ENCODE data around the gene PDE4B.

The PDE4B gene

DNA sequence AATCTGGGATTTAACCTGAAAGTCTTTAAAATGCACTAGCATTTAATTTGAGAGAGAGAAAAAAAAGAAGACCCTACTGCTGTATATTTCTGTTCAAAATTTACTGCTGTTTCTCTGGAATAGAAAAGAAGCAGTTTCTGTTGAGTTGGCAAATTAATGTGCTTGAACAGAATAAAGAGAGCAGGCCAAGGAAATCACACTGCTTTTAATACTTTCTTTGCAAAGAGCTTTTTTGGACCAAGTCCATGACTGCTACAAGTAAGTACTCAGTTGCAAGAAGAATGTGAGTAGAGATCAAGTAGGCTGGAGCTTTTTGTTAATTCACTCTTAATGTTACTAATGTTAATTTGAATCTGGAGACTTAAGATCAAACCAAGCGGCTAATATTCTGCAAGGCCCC lies 405.1 kb downstream of the PDE4B start:
- no peak for DNase-seq

- no peak for DNase-seq
These were observed 414.0 kb downstream of the PDE4B start for GRCh38 chr1:66206563-66207144.

DNA sequence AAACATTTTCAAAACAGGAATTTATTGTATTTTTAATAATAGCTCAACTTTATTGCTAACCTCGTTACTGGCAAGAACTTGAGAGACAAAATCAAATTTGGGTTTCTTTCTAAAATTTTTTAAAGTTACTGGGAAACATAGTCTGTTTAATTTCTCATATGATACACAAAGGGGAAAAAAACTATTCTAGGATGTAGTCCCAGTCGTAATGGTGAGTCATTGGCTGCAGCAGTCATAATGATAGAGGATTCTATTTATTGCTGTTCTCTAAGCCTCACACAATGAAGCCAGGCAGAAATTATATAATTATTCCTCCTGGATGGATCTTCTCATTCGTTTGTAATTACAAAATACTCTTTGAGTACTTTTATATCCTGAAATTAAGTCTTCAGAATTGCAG lies 414.8 kb downstream of the PDE4B start:
- DNase-seq = peak; percentile 45

GRCh38 chr1:66208632-66209031 lies 415.9 kb downstream of the PDE4B start:
- no peak for DNase-seq

DNA sequence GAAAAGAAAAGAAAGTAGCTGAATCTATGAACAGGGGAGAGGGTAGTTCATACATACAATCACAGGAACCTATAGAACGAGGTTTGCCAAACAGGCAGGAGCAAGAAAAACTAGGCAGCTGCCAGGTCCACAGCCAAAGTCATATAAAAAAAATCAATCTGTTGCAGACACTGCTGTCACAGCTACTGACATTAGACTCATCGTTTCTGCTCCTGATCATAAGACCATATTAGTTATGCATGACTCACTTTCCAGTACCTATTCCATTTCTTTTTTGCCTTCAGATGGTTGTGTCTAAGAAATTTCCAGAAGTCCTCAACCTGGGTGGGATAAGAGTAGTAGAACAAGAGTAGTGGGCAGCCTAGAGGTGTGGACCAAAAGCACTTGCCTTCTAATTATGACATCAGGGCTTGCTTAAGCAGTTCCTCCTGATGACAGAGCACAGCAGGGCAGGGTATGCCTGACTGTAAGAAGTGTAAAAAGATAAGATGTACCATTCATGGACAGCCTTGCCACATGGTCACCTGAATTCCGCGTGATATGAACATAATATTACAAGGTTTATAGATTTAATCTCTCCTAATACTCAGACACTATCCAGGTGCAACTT lies 418.0 kb downstream of the PDE4B start:
- no peak for DNase-seq

GRCh38 chr1:66211521-66211920 lies 418.8 kb downstream of the PDE4B start:
- no peak for DNase-seq

GRCh38 chr1:66213491-66213890 lies 420.8 kb downstream of the PDE4B start:
- DNase-seq = no peak

- no peak for DNase-seq
These were observed 422.2 kb downstream of the PDE4B start for GRCh38 chr1:66214901-66215300.

DNA sequence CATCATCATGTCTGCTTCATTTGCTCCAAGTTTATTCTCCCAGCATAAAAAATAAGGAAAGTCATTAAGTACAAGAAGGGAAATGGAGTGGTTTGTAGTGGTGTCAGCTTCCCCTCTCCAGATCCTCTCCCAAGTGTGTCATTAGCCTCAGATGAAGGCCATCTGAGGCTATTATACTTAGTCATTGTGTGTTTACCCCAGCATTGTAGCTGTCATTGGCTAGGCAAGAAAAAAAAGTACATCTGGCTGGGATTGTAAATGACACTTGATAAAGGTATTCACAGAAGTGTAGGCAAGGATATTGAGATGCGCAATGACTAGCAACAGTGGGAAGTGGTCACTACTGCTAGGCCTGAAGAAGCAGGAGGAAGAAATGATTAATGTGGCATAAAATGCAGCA lies 424.3 kb downstream of the PDE4B start:
- DNase-seq = peak; percentile 52

GRCh38 chr1:66217561-66217960 lies 424.9 kb downstream of the PDE4B start:
- no peak for DNase-seq

DNA sequence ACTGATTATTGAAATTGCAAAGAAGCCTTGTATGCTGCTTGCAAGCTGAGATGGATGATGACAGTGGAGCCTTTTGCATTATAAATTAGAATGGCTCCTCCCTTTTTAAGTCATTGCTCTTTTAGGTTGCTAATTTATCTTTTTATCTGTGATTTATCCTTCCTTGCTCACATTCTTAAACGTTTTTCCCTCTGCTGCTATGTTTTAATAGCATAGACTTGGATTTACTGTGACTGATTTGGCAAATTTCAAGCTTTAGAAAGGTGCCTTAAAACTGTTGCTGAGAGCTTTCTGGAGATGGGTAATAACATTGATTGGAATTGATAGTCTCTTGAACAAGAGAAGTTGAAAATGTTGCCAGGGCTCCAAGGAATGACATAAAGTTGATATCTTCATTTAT lies 427.8 kb downstream of the PDE4B start:
- no peak for DNase-seq

DNA sequence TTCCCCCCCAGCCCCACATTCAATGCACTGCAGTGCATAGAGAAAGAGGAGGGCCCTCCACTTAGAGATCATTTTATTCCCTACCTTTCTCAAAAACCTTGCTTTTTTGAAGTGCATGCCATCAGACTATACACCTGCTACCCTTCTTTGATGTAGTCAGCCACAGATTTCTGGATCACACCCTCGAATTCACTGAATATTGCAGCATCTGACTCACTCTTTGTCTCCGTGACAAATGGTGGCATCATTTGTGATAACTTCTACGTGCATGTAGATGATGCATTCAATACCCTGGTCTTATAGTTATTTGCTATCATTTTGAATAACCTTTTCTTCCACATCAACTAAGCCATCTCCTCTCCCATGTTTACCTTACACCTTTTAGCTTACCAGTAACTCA lies 431.0 kb downstream of the PDE4B start:
- no peak for DNase-seq

DNA sequence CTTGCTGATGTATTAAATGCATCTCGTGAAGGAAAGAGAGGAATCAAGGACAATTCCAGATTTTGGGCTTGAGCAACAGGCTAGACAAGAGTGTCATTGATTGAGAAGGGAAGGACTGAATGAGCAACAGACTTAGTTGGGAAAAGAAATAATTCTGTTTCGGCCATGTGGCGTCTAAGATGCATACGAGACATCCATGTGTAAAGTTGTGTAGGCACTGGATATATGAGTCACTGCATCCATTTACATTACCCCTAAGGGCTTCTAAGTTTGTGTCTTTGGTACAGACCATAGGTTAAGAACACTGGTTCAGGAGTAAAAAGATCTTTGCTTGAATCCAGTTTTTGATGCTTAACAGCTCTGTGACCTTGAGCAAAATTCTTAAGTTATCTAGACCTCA lies 434.3 kb downstream of the PDE4B start:
- DNase-seq = no peak

- DNase-seq = no peak
These were observed 435.3 kb downstream of the PDE4B start for GRCh38 chr1:66227966-66228365.

DNA sequence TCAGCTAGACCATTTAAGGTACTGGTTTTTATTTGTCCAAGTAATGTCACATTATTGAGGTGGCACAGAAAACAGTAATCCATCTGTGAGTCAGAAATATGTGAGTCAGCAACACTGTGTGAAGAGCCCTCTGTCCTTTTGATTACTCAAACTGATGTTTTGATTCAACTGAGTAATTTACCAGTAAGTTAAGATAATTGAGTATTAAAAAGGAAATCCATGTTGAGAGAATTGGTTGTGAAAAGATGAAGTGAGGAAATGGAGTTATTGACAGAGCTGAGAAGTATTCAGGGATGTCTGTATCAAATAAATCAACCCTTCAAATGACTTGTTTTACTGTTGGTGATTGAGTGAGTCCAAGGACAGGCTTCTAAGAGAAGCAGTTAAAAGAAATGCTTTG lies 438.5 kb downstream of the PDE4B start:
- peak; percentile 82 for DNase-seq

- no peak for DNase-seq
These were observed 439.2 kb downstream of the PDE4B start for GRCh38 chr1:66231681-66232463.

DNA sequence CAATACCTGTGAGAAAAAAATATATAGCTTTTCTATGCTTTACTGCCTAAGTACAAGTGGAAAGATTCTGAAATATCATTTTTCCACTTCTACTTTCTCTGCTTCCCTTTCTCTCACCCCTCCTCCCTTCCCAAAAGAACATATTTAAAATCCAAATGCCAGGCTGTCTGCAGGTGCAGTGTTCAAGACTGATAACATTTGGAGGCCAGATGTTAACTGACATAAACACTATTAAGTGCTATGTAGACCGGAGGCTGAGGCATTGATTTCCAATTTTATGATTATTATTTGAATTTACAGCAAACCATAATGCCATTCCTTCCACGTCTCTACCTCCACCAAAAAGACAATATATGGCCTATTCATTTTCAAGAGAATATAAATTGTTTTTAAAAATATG lies 444.3 kb downstream of the PDE4B start:
- no peak for DNase-seq

DNA sequence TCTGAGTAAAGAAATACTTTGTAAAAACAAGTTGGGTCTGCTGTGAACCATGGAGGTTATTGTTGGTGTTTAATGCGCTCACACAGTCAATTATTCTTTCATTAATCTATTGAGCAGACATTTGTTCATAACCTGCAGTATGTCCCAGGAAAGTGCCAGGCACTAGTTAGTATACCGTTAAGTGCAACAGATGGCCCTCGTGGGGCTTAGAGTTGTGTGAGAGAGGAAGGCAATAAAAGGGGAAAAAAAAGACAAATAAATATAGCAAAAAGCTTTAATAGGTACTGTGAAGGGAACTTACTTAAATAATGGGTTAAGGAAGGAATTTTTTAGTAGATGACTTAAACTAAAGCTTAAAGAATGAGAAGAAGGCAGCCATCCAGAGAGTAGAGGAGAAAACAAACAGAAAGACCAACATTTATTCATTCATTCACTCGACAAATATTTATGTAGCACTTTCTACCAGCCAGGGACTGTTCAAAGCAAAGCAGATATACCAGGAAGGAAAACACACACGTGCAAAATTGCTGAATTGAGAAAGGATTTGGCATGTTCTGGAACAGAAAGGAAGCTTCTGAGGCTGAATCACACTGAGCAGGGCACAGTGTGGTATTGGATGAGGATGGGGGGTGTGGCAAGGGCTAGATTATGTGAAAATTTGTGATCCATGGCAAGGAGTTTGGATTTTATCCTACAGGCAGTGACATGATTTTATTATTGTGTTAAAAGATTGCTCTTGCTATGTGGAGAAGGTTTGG lies 445.2 kb downstream of the PDE4B start:
- no peak for DNase-seq

DNA sequence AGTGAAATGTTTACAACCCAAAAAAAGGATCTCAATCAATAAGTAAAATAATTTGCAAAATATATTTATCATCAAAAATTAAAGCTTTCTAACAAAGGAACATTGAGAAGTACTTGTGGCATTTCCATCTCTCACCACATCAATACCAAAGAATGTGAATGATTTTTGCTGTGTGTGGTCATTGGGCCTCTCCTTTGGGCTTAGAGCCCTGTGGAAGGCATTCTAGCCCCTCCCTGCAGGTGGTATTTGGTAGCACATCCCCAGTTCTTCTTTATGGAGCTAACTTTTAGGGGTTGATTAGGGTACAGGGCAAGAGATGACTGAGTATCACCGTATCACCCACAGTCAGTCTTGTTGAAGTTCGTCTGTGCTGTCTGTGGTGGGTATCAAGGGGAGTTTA lies 447.1 kb downstream of the PDE4B start:
- DNase-seq = peak; percentile 39

DNA sequence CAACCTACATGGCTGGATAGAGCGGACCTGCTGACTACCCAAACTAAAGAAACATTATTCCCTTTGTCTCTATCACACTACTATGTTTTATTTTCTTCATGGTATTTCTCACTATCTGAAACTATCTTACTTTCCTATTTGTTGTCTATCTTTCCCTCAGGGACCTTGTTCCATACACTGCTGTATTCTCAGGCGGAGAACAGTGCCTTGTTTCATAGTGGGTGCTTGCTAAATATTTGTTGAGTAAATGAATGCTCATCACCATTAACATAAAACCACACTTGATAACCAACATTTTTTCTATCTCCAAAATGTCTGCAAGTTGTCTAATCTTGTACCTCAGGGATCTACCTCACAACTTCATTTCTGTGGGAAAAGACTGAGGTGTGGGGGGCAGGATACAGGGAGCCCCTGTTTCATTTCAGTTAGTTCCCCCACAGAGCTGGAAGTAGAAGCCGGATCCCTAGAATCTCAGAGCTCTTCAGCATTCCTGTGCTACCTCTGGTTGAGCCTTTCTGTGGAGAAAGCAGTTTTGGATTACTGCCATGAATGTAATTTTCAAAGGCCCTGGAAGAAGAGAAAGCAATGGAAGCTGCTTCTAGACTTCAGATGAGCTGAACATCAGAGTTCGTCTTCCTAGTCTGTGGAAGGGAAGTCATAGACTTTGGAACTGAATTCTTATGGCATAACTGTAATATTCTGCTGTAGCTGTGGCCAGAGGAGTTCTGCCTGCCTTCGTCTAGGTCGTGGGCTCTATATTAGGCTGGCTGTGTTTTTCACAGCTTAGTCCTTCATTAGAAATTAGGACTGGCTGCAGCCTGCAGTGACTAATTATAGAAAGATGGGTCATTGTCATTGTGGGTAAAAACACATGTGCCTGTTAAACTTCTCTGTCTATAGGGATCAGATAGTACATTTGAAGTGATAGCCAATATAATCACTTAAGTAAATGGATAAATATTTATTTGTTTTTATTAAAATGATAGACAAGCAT lies 448.1 kb downstream of the PDE4B start:
- no peak for DNase-seq

DNA sequence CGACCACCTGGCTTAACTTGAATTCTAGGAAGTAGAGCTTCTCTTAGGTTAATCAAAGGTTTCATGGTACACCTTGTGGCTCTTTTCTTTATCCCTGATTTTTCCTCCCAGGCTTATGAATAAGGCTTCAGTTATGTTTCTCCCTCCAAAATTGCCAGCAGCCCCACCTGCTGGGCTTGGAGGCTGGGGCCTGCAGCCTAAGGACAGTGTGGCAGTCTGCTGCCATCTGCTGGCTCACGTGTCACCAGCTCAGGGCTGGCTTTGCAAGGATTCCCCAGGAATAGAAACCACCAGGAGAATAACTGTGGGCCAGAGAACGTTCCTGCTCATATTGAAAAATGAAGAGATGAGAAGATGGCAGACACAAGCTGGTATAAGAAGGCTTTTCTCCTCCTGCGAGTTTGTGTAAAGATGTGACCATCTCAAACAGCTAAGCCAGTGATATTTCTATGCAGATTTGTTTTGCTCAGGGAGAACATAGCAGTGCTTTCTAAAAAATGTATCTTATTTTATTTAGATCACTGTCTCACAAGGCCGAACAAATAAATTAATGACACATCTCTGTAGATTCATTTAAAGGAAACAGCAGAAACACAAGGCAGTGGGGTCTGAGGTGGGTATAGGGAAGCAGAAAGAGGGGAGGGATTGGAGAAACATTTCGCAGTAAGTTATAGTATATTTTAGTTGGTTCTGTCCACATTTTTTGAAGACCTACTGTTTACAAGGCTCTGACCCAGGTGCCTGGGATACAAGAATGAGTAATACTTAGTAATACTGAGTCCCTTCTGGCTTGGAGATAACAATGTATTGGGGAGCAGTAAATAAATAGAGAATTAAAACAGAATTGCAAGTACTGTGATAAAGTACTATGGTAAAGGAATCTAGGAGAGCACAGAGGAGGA lies 450.2 kb downstream of the PDE4B start:
- DNase-seq = peak; percentile 83

Data from fibroblast of skin of back (primary cell).